EH (cell line): ENCODE results near the gene CAMK1.
"Not testable (repeated sequence)": the region's sequence is repeated elsewhere in the genome, so short reads cannot be mapped to it uniquely, and the experiment has no call there.

ENCODE experiments used
- DNase-seq: peaks from one replicate; pipeline ENCODE4 v3.0.0-alpha.2; 2015; ENCODE audit warnings: low read depth

Gene CAMK1

GRCh38 chr3:9776896-9777693, 7.3 kb upstream of the CAMK1 start:
- DNase-seq: no peak

DNA sequence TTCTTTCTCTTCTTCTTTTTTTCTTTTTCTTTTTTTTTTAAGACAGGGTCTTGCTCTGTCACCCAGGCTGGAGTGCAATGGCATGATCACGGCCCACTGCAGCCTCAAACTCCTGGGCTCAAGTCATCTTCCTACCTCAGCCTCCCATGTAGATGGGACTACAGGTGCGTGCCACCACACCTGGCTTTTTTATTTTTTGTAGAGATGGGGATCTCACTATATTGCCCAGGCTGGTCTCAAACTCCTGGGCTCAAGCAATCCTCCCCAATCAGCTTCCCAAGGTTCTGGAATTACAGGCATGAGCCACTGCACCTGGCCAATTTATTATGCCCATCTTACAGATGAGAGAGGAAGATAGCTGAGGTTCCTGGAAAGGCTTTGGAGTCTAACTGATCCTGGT, 1.3 kb upstream of the CAMK1 start:
- DNase-seq: not testable (repeated sequence)

DNA sequence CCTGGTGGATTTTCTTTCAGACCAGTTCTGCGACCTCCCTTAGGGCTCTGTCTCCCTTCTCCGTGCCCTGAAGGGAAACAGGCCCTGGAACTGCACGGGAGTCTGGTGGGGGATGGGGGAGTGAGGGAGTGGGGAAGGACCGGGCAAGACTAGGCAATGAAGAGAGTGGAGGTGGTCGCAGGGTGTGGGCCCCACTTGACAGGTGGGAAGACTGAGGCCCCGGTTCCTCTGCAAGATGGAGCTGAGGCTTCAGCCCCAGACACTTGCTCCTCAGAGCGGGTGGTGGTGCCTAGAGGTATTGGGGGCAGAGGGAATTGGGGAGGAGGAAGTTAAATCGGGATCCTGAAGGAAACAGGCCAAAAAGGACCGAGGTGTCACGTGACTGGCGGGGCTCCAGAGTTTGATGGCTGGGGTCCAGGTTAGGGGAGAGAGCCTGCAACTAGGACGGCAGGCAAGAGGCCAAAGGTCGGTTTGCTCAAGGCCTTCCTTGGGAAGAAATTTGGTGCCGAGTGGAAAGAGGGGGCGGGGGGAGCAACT, 597 bp upstream of the CAMK1 start:
- DNase-seq: peak; percentile 16

- DNase-seq: no peak
Measured at GRCh38 chr3:9769012-9769411, 735 bp downstream of the CAMK1 start.

DNA sequence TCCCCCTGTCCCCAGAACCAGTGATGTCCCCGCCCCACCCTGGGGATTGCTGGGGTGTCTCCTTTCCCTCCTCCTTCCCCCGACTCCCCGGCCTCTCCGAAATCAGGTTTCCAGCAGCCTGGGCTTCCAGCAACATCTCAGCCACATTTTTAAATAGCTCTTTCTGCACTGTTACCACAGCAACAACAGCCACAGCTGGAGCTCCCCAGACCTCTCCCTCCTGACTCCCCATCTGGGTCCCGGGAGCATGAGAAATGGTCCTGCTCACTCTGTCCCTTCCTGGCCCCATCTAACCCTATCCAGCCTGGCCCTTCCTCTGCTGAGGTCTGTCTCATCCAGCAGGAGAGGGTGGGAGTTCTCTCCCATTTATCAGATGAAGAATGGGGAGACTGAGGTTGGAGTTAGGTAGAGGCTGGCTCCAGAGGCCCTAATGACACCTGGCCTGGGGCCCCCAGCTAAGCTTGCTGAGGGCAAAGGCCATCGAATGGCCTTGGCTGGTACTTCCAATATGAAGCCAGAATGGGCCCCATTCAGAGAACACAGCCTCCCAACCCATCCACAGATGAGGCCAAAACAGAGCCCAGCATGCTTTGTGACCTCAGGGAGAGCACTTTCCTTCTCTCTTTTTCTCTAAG, 1.5 kb downstream of the CAMK1 start:
- no peak for DNase-seq

- no peak for DNase-seq
Measured at GRCh38 chr3:9767418-9767817, 2.3 kb downstream of the CAMK1 start.

- DNase-seq: no peak
Measured at GRCh38 chr3:9765865-9766264, 3.9 kb downstream of the CAMK1 start.

GRCh38 chr3:9762871-9763270, 6.9 kb downstream of the CAMK1 start:
- DNase-seq: no peak

DNA sequence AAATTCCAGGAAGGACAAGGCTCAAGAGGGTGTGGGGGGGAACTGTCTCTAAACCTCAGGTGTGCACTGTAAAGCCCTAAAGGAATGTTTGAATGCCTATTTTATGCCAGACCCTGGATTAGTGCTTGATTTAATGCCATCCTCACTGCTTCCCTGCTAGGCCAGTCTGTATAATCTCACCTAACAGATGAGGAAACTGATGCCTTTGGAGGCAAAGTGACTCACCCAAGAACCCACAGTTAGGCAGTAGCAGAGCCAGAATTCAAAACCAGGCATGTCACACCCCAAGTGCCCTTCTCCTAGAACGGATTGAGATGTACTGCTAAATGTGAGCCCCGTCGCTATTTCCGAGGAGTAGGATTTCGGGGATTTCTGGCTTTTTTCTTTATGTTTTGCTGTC, 7.8 kb downstream of the CAMK1 start:
- DNase-seq: no peak

DNA sequence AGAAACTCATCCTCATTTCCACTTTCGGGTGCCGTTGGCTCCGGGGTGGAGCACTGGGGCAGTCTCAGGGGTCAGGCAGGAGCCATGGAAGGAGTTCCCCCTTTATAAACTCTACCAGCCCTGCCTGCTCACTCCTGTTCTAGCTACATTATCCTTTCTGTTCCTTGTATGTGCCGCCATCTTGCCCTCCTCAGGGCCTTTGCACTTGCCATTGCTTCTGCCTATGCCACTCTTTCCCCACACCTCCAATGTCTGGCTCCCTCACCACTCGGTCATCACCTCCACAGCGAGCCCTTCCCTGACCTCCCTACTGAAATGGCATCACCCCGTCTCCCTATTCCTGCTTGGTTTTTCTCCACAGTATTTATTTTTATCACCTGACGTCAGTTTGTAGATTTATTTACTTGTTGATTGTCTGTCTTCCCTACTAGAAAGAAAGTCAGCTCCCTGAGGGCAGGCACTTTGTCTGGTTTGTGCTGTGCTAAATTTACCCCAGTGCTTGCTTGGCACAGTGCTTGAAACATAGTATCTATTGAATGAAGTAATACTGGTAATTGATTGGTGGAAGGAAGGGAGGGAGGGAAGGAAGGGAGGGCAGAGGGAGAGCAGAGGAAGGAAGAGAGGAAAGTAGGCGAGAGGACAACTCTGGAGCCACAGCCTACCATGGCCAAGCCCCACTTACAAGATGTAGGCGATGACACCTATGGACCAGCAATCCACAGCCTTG, 8.8 kb downstream of the CAMK1 start:
- DNase-seq: no peak

DNA sequence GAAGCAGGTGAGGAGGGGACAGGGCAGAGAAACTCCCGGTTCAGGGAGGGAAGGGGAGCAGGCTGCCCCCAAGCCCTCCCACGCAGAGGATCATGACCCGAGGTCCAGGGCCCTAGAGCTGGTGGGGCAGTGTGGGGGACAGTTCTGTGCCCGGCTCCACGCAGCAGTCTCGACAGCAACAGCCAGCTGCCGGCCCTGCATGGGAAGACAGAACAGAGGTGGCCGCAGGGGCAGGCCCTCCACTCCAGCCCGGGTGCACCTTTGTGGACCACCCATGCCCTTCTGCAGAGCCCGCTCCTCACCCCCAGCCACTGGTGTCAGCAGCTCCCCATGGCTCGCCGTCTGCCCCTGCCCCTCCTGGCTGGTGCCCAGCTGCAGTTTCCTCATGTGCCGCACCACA, 12.3 kb downstream of the CAMK1 start:
- DNase-seq: no peak

DNA sequence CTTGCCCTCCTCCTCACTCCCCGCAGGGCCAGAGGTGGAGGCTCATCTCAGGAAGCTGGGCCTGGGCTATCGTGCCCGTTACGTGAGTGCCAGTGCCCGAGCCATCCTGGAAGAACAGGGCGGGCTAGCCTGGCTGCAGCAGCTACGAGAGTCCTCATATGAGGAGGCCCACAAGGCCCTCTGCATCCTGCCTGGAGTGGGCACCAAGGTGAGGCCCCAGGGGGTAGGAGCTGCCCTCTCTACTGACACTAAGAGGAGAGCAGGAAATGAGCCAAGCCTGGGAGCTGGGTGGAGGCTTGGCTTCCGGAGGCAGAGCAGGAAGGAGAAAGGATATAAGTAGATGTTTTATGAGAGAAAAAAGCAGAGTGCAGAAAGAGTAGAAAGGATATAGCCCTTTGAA, 15.1 kb downstream of the CAMK1 start:
- DNase-seq: peak; percentile 44

- peak; percentile 42 for DNase-seq
Measured at GRCh38 chr3:9750556-9751411, 19.0 kb downstream of the CAMK1 start.

DNA sequence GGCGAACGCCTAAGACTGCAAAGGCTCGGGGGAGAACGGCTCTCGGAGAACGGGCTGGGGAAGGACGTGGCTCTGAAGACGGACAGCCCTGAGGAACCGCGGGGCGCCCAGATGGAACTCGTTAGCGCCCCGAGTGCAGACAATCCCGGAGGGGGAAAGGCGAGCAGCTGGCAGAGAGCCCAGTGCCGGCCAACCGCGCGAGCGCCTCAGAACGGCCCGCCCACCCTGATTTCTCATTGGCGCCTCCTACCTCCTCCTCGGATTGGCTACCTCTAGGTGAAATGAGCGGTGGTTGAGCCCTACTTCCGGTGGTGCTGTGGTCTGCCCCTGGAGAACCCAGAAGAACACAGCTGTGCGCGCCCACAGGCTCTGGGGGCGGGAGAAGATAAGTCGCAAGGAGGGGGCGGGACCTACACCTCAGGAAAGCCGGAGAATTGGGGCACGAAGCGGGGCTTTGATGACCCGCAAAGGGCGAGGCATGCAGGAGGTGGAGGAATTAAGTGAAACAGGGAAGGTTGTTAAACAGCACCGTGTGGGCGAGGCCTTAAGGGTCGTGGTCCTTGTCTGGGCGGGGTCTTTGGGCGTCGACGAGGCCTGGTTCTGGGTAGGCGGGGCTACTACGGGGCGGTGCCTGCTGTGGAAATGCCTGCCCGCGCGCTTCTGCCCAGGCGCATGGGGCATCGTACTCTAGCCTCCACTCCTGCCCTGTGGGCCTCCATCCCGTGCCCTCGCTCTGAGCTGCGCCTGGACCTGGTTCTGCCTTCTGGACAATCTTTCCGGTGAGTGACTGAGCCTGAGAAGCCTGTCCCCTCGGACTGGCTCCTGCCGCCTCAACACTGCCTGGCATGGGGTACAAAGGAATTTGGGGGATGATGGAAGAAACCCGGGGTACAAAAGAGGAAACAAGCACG, 19.8 kb downstream of the CAMK1 start, which contains the start of gene OGG1:
TSS of gene OGG1 (plus strand) at position 308 of the 911 bp plus-strand sequence. CDS start at position 643, 335 bp downstream.
- DNase-seq: peak; percentile 100

- DNase-seq: no peak
Measured at GRCh38 chr3:9749296-9749644, 20.5 kb downstream of the CAMK1 start.

- no peak for DNase-seq
Measured at GRCh38 chr3:9748031-9748430, 21.7 kb downstream of the CAMK1 start.

- DNase-seq: peak; percentile 52
Measured at GRCh38 chr3:9747267-9747666, 22.5 kb downstream of the CAMK1 start.

- DNase-seq: peak; percentile 84
Measured at GRCh38 chr3:9746330-9746729, 23.4 kb downstream of the CAMK1 start.

DNA sequence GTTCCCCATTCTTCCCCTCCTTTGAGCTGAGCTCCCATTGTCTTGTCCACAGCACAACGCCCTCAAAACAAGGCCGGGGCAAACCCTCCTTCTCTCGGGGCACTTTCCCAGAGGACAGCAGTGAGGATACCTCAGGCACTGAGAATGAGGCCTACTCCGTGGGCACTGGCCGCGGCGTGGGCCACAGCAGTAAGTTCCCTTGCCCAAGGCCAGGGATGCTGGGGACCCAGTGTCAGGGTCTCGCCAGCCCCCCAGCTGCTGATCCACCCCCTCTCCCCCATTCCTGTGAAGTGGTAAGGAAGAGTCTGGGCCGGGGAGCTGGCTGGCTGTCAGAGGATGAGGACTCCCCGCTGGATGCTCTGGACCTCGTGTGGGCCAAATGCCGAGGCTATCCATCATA, 24.2 kb downstream of the CAMK1 start:
- DNase-seq: no peak

DNA sequence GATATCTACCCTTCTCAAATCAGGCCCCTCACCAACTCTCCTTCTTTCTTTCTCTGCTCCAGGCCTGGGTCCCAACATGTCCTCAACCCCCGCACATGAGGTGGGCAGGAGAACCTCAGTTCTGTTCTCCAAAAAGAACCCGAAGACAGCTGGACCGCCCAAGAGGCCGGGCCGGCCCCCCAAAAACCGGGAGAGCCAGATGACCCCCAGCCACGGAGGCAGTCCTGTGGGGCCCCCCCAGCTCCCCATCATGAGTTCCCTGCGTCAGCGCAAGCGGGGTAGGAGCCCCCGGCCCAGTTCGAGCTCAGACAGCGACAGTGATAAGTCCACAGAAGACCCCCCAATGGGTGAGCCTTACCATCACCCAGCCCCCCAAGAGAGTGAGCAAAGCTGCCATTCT, 25.6 kb downstream of the CAMK1 start:
- no peak for DNase-seq

DNA sequence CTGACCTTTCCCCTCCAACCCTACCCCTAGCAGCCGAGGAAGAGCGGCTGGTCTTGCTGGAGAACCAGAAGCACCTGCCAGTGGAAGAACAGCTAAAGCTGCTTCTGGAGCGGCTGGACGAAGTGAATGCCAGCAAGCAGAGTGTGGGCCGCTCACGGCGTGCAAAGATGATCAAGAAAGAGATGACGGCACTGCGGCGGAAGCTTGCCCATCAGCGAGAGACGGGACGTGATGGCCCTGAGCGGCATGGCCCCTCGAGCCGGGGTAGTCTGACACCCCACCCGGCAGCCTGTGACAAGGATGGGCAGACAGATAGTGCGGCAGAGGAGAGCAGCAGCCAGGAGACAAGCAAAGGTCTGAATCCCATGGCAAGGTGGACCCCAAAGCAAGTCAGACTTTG, 26.2 kb downstream of the CAMK1 start:
- DNase-seq: no peak
